Ishikawa (cell line): ENCODE data around the gene FBH1.

ENCODE experiments used
- CEBPB ChIP-seq: IDR thresholded peaks from 2 replicates; pipeline ENCODE4 v1.6.1; 2012
- CREB1 ChIP-seq: IDR thresholded peaks from 2 replicates; pipeline ENCODE4 v1.6.1; 2012; ENCODE audit warnings: low read depth
- EGR1 ChIP-seq: IDR thresholded peaks from 2 replicates; pipeline ENCODE4 v1.6.1; 2012
- EP300 ChIP-seq: IDR thresholded peaks from 2 replicates; pipeline ENCODE4 v1.6.1; 2012; ENCODE audit warnings: borderline replicate concordance
- FOXM1 ChIP-seq: IDR thresholded peaks from 2 replicates; pipeline ENCODE4 v1.6.1; 2012; ENCODE audit warnings: low read depth, borderline replicate concordance
- NFIC ChIP-seq: IDR thresholded peaks from 2 replicates; pipeline ENCODE4 v1.6.1; 2012
- RAD21 ChIP-seq: IDR thresholded peaks from 2 replicates; pipeline ENCODE4 v1.6.1; 2012; ENCODE audit warnings: low read depth
- TAF1 ChIP-seq: IDR thresholded peaks from 2 replicates; pipeline ENCODE4 v1.6.1; 2012; ENCODE audit warnings: low read depth, mild to moderate bottlenecking
- TCF12 ChIP-seq: IDR thresholded peaks from 2 replicates; pipeline ENCODE4 v1.6.1; 2012; ENCODE audit warnings: low read depth
- TEAD4 ChIP-seq: IDR thresholded peaks from 2 replicates; pipeline ENCODE4 v1.6.1; 2012
- USF1 ChIP-seq: IDR thresholded peaks from 2 replicates; pipeline ENCODE4 v1.6.1; 2012
- YY1 ChIP-seq: IDR thresholded peaks from 2 replicates; pipeline ENCODE4 v1.6.1; 2012; ENCODE audit warnings: low read depth
- ZBTB7A ChIP-seq: IDR thresholded peaks from 2 replicates; pipeline ENCODE4 v1.6.1; 2012; ENCODE audit warnings: low read depth
- TF ChIP-seq, protein P1 (sequence below): IDR thresholded peaks from 2 replicates; pipeline ENCODE4 v1.6.1; 2012
- TF ChIP-seq, protein P2 (sequence below): IDR thresholded peaks from 2 replicates; pipeline ENCODE4 v1.6.1; 2012; ENCODE audit warnings: low read depth, mild to moderate bottlenecking

The FBH1 gene

DNA sequence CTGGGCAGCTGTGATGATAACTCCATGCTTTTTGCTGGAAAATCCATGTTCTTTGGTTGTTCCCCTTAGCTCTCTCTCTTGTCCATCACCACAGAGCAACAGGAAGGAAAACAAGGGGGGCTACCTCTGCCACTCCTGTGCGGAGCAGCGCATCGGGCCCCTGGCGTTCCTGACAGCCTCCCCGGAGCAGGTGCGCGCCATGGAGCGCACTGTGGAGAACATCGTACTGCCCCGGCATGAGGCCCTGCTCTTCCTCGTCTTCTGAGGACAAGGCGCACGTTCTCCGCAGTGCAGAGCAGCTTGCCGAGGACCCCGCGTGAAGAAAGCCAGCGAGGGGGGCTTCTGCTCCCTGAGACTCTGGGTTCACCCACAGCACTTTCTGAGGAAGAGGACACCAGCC lies 47.0 kb downstream of the FBH1 start:
- TF ChIP-seq, protein P1, sequence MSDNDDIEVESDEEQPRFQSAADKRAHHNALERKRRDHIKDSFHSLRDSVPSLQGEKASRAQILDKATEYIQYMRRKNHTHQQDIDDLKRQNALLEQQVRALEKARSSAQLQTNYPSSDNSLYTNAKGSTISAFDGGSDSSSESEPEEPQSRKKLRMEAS: no peak
- no peak for TF ChIP-seq TAF1
- no peak for TF ChIP-seq EGR1
- TF ChIP-seq ZBTB7A: no peak
- no peak for TF ChIP-seq FOXM1
- TF ChIP-seq, protein P2, sequence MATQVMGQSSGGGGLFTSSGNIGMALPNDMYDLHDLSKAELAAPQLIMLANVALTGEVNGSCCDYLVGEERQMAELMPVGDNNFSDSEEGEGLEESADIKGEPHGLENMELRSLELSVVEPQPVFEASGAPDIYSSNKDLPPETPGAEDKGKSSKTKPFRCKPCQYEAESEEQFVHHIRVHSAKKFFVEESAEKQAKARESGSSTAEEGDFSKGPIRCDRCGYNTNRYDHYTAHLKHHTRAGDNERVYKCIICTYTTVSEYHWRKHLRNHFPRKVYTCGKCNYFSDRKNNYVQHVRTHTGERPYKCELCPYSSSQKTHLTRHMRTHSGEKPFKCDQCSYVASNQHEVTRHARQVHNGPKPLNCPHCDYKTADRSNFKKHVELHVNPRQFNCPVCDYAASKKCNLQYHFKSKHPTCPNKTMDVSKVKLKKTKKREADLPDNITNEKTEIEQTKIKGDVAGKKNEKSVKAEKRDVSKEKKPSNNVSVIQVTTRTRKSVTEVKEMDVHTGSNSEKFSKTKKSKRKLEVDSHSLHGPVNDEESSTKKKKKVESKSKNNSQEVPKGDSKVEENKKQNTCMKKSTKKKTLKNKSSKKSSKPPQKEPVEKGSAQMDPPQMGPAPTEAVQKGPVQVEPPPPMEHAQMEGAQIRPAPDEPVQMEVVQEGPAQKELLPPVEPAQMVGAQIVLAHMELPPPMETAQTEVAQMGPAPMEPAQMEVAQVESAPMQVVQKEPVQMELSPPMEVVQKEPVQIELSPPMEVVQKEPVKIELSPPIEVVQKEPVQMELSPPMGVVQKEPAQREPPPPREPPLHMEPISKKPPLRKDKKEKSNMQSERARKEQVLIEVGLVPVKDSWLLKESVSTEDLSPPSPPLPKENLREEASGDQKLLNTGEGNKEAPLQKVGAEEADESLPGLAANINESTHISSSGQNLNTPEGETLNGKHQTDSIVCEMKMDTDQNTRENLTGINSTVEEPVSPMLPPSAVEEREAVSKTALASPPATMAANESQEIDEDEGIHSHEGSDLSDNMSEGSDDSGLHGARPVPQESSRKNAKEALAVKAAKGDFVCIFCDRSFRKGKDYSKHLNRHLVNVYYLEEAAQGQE: no peak
- no peak for TF ChIP-seq NFIC
- no peak for TF ChIP-seq YY1
- TF ChIP-seq RAD21: no peak
- no peak for TF ChIP-seq CREB1

GRCh38 chr10:5938291-5938690 lies 48.2 kb downstream of the FBH1 start:
- TF ChIP-seq TEAD4 (no peak), TAF1 (no peak), NFIC (no peak), CREB1 (no peak), USF1 (no peak), YY1 (no peak), RAD21 (no peak), TCF12 (no peak), ZBTB7A (no peak), EP300 (no peak)
- TF ChIP-seq, protein P2: no peak
- TF ChIP-seq, protein P1: no peak

DNA sequence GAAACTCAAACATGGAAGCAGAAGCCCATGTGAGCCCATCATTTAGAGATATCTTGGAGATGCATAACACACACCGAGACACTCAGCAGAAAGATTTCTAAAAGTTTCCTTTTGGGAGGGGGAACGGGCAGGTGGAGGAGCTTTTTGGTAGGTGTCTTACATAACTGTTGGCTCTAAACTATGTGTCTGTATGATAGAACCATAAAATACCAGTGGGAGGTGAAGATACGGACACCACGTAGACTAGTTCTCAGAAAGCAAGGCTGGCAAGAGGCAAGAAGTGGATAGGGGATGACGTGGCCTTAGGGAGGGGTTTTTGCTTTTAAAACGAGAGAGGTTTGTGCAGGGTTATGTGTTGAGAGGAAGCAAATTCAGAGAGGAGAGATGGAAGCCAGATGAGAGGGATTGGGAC lies 50.8 kb downstream of the FBH1 start:
- TF ChIP-seq CREB1 (no peak), FOXM1 (no peak)
- TF ChIP-seq, protein P1: no peak

DNA sequence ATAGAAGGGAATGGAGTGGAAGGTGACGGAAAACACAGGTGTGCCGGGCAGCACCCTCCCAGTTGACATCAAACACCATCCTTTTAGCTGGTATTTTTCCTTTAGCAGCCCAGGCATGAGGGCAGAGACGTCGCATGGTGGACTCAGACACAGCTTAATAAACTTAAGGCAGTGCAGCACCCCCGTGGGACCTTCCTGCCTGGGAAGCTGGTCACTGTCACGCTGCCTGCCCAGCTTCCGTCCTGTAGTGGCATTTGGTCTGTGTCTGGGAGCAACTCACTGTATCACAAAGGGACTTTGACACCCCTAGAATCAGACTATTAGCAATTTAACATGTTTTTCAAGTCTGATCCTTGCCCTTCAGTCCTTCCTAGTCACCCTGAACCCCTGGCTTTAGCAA lies 51.5 kb downstream of the FBH1 start:
- TF ChIP-seq CREB1: no peak
- no peak for TF ChIP-seq ZBTB7A
- no peak for TF ChIP-seq TCF12
- no peak for TF ChIP-seq TEAD4
- no peak for TF ChIP-seq FOXM1
- TF ChIP-seq EGR1: no peak
- TF ChIP-seq, protein P2: no peak
- TF ChIP-seq TAF1: no peak
- TF ChIP-seq EP300: no peak
- no peak for TF ChIP-seq USF1

GRCh38 chr10:5942001-5942400 lies 52.0 kb downstream of the FBH1 start:
- TF ChIP-seq EP300: no peak
- no peak for TF ChIP-seq EGR1

GRCh38 chr10:5942474-5942873 lies 52.4 kb downstream of the FBH1 start:
- no peak for TF ChIP-seq TEAD4
- TF ChIP-seq, protein P2: no peak
- TF ChIP-seq CREB1: no peak
- no peak for TF ChIP-seq RAD21
- no peak for TF ChIP-seq NFIC
- TF ChIP-seq USF1: no peak
- TF ChIP-seq EP300: no peak
- no peak for TF ChIP-seq EGR1
- no peak for TF ChIP-seq YY1
- no peak for TF ChIP-seq TCF12
- no peak for TF ChIP-seq CEBPB
